WTC11 (cell line): ENCODE results near the gene TTK. TPM values are rescaled to one million over a fixed set of nuclear protein-coding genes. Genes with fewer than 3 reads are reported as not detected.

Experiments
- ATAC-seq: fragments of 200-7000 bp; cut with Tn5 transposase; 2 replicates; pipeline ENCODE4 v1.10.0; 2021; ENCODE audit warnings: mild to moderate bottlenecking, moderate library complexity
- CTCF ChIA-PET: fragments of 300-600 bp; sonication (Branson Sonifier 250); formaldehyde crosslinking; loops from one replicate; lab custom pipeline; 2021; ENCODE audit warnings: antibody characterized with exemption; lab: Charles Lee
- POLR2A ChIA-PET: fragments of 350-600 bp; sonication (Branson Sonifier 250); formaldehyde crosslinking; loops from one replicate; lab custom pipeline; 2021; ENCODE audit warnings: antibody characterized with exemption; lab: Charles Lee
- DNase-seq: peaks from one replicate; pipeline ENCODE4 v3.0.0; 2021; ENCODE audit warnings: low spot score
- H3K27ac Mint-ChIP-seq: 2 replicates; pipeline ENCODE4 v1.8.0; 2021; ENCODE audit warnings: mixed read lengths
- H3K27me3 Mint-ChIP-seq: 2 replicates; pipeline ENCODE4 v1.8.0; 2021; ENCODE audit warnings: low read depth, mild to moderate bottlenecking, moderate library complexity, mixed read lengths
- H3K36me3 Mint-ChIP-seq: 2 replicates; pipeline ENCODE4 v1.8.0; 2021; ENCODE audit warnings: mixed read lengths
- H3K4me1 Mint-ChIP-seq: 2 replicates; pipeline ENCODE4 v1.8.0; 2022; ENCODE audit warnings: mixed read lengths
- H3K4me3 Mint-ChIP-seq: 2 replicates; pipeline ENCODE4 v1.8.0; 2021; ENCODE audit warnings: mild to moderate bottlenecking, moderate library complexity, mixed read lengths
- H3K9me3 Mint-ChIP-seq: 2 replicates; pipeline ENCODE4 v1.8.0; 2021; ENCODE audit warnings: mixed read lengths
- ATF1 ChIP-seq: sonication (generic); formaldehyde crosslinking; IDR thresholded peaks from 2 replicates; pipeline ENCODE4 v1.8.1; 2023; ENCODE audit warnings: mild to moderate bottlenecking, moderate library complexity, missing genetic modification reagents
- ATF3 ChIP-seq: sonication (generic); formaldehyde crosslinking; conservative IDR thresholded peaks from 2 replicates; pipeline ENCODE4 v1.8.1; 2022; ENCODE audit warnings: mild to moderate bottlenecking, missing genetic modification reagents
- CDX4 ChIP-seq: fragments of 250-450 bp; sonication (Bioruptor Pico); IDR thresholded peaks from 2 replicates; pipeline ENCODE4 v1.9.0; 2021; ENCODE audit warnings: moderate library complexity, mild to moderate bottlenecking, inconsistent platforms, borderline replicate concordance
- CREB1 ChIP-seq: sonication (generic); formaldehyde crosslinking; IDR thresholded peaks from 2 replicates; pipeline ENCODE4 v1.8.0; 2023; ENCODE audit warnings: mild to moderate bottlenecking, missing genetic modification reagents
- ERG ChIP-seq: fragments of 250-450 bp; sonication (Bioruptor Pico); IDR thresholded peaks from 2 replicates; pipeline ENCODE4 v1.8.0; 2021; ENCODE audit warnings: mild to moderate bottlenecking
- FOXJ3 ChIP-seq: sonication (generic); formaldehyde crosslinking; IDR thresholded peaks from 2 replicates; pipeline ENCODE4 v1.9.0; 2021; ENCODE audit warnings: missing genetic modification reagents, mild to moderate bottlenecking, borderline replicate concordance
- FOXK1 ChIP-seq: sonication (generic); formaldehyde crosslinking; IDR thresholded peaks from 2 replicates; pipeline ENCODE4 v1.8.0; 2022; ENCODE audit warnings: mild to moderate bottlenecking, moderate library complexity, missing genetic modification reagents
- HMGA2 ChIP-seq: fragments of 250-450 bp; sonication (Bioruptor Pico); IDR thresholded peaks from 2 replicates; pipeline ENCODE4 v1.4.0; 2021; ENCODE audit warnings: mild to moderate bottlenecking, moderate library complexity
- KAT7 ChIP-seq: sonication (generic); formaldehyde crosslinking; IDR thresholded peaks from 2 replicates; pipeline ENCODE4 v1.8.1; 2023; ENCODE audit warnings: missing genetic modification reagents, mild to moderate bottlenecking, borderline replicate concordance
- MLX ChIP-seq: sonication (generic); formaldehyde crosslinking; IDR thresholded peaks from 2 replicates; pipeline ENCODE4 v1.8.1; 2023; ENCODE audit warnings: mild to moderate bottlenecking, missing genetic modification reagents, moderate library complexity
- MXD4 ChIP-seq: fragments of 250-450 bp; sonication (Bioruptor Pico); IDR thresholded peaks from 2 replicates; pipeline ENCODE4 v1.8.0; 2021; ENCODE audit warnings: mild to moderate bottlenecking, moderate library complexity, borderline replicate concordance
- NFATC4 ChIP-seq: fragments of 250-450 bp; sonication (Bioruptor Pico); IDR thresholded peaks from 2 replicates; pipeline ENCODE4 v1.9.0; 2021; ENCODE audit warnings: mild to moderate bottlenecking
- NR1H2 ChIP-seq: sonication (generic); formaldehyde crosslinking; IDR thresholded peaks from 2 replicates; pipeline ENCODE4 v1.9.0; 2021; ENCODE audit warnings: mild to moderate bottlenecking, moderate library complexity, missing genetic modification reagents
- NR3C1 ChIP-seq: sonication (generic); formaldehyde crosslinking; conservative IDR thresholded peaks from 2 replicates; pipeline ENCODE4 v1.8.1; 2023; ENCODE audit warnings: low read depth, mild to moderate bottlenecking, missing genetic modification reagents
- OVOL2 ChIP-seq: fragments of 250-450 bp; sonication (Bioruptor Pico); IDR thresholded peaks from 2 replicates; pipeline ENCODE4 v1.9.0; 2021; ENCODE audit warnings: mild to moderate bottlenecking, borderline replicate concordance
- PRDM15 ChIP-seq: sonication (generic); formaldehyde crosslinking; IDR thresholded peaks from 2 replicates; pipeline ENCODE4 v1.8.0; 2022; ENCODE audit warnings: missing genetic modification reagents
- PREB ChIP-seq: sonication (generic); formaldehyde crosslinking; IDR thresholded peaks from 2 replicates; pipeline ENCODE4 v1.8.1; 2022; ENCODE audit warnings: mild to moderate bottlenecking, missing genetic modification reagents, moderate library complexity, borderline replicate concordance
- RELA ChIP-seq: sonication (generic); formaldehyde crosslinking; IDR thresholded peaks from 2 replicates; pipeline ENCODE4 v1.8.1; 2022; ENCODE audit warnings: missing genetic modification reagents, mild to moderate bottlenecking, borderline replicate concordance
- TP53 ChIP-seq: sonication (generic); formaldehyde crosslinking; IDR thresholded peaks from 2 replicates; pipeline ENCODE4 v1.8.1; 2023; ENCODE audit warnings: mild to moderate bottlenecking, missing genetic modification reagents
- ZNF416 ChIP-seq: fragments of 250-450 bp; sonication (Bioruptor Pico); IDR thresholded peaks from 2 replicates; pipeline ENCODE4 v1.9.0; 2021; ENCODE audit warnings: mild to moderate bottlenecking, inconsistent platforms
- ZNF512 ChIP-seq: sonication (generic); formaldehyde crosslinking; IDR thresholded peaks from 2 replicates; pipeline ENCODE4 v1.8.1; 2022; ENCODE audit warnings: missing genetic modification reagents, borderline replicate concordance
- ZNF671 ChIP-seq: fragments of 250-450 bp; sonication (Bioruptor Pico); IDR thresholded peaks from 2 replicates; pipeline ENCODE4 v1.8.0; 2021; ENCODE audit warnings: mild to moderate bottlenecking
- total RNA-seq: library from RNA; stranded (reverse); gene quantifications from 3 replicates; pipeline ENCODE4 v1.2.3, GENCODE V29; 2021

Gene TTK
- total RNA-seq, 1 experiment from 2014 or later, result 51.0 TPM

- TF ChIP-seq ZNF512 (CRISPR knock-in tag) (no peak), KAT7 (CRISPR knock-in tag) (no peak), CDX4 (CRISPR knock-in tag) (no peak), NFATC4 (CRISPR knock-in tag) (no peak), ZNF416 (CRISPR knock-in tag) (no peak), HMGA2 (CRISPR knock-in tag) (no peak), NR1H2 (CRISPR knock-in tag) (no peak), FOXK1 (CRISPR knock-in tag) (no peak), TP53 (CRISPR knock-in tag) (no peak), FOXJ3 (CRISPR knock-in tag) (no peak), RELA (CRISPR knock-in tag) (no peak)
Measured at GRCh38 chr6:79989641-79990040, 14.8 kb upstream of the TTK start (continued).

GRCh38 chr6:79993012-79993910 lies 11.2 kb upstream of the TTK start:
- Mint-ChIP-seq H3K4me3 (peak overlapping the region; percentile 26; the same call in 1 of the 2 replicates), H3K4me1 (peaks cover 27% of the 10 kb centered on the region), H3K27me3 (no peaks in the 10 kb centered on the region; the same call in 1 of the 2 replicates), H3K27ac (peak overlapping the region; percentile 74), H3K36me3 (peaks cover 15% of the 10 kb centered on the region), H3K9me3 (peaks cover 16% of the 10 kb centered on the region)
- ChIA-PET CTCF (interaction anchor here (0.8 to 1.7 kb wide), 3 partner anchors 44 to 124 kb away, joined by 3 to 5 read pairs (median 4); no protein-coding TSS in a partner anchor), POLR2A (no interaction called here)
- DNase-seq (no peak), ATAC-seq (peak; percentile 79)
- TF ChIP-seq NR3C1 (CRISPR knock-in tag), result no peak
- no peak for TF ChIP-seq FOXK1 (CRISPR knock-in tag)
- no peak for TF ChIP-seq PRDM15 (CRISPR knock-in tag)
- TF ChIP-seq ATF3, result no peak
- no peak for TF ChIP-seq ZNF671 (CRISPR knock-in tag)
- no peak for TF ChIP-seq CREB1 (CRISPR knock-in tag)
- TF ChIP-seq ATF1 (CRISPR knock-in tag), result no peak
- no peak for TF ChIP-seq PREB (CRISPR knock-in tag)
- TF ChIP-seq MXD4 (CRISPR knock-in tag), result no peak
- no peak for TF ChIP-seq OVOL2 (CRISPR knock-in tag)
- TF ChIP-seq MLX, result no peak
- TF ChIP-seq NR1H2 (CRISPR knock-in tag), result no peak
- no peak for TF ChIP-seq ERG
